HG02938 (cell line): ENCODE results near the gene LINC00632.
"Not testable (repeated sequence)": the region's sequence is repeated elsewhere in the genome, so short reads cannot be mapped to it uniquely, and the experiment has no call there.

Experiments used
- ATAC-seq: cut with Tn5 transposase; IDR thresholded peaks from one replicate; pipeline ENCODE4 v1.9.1; 2021; ENCODE audit warnings: mild to moderate bottlenecking, moderate library complexity; ENCODE audit not compliant: unreplicated experiment

Gene LINC00632

GRCh38 chrX:140709421-140709846, at the start of gene LINC00632:
Gene LINC00632, plus strand, starts transcription at chrX:140709759.
- ATAC-seq = no peak

GRCh38 chrX:140661643-140662042, 47.9 kb upstream of the LINC00632 start:
- ATAC-seq = no peak

- ATAC-seq = no peak
Observed at GRCh38 chrX:140664939-140665338, 44.6 kb upstream of the LINC00632 start.

DNA sequence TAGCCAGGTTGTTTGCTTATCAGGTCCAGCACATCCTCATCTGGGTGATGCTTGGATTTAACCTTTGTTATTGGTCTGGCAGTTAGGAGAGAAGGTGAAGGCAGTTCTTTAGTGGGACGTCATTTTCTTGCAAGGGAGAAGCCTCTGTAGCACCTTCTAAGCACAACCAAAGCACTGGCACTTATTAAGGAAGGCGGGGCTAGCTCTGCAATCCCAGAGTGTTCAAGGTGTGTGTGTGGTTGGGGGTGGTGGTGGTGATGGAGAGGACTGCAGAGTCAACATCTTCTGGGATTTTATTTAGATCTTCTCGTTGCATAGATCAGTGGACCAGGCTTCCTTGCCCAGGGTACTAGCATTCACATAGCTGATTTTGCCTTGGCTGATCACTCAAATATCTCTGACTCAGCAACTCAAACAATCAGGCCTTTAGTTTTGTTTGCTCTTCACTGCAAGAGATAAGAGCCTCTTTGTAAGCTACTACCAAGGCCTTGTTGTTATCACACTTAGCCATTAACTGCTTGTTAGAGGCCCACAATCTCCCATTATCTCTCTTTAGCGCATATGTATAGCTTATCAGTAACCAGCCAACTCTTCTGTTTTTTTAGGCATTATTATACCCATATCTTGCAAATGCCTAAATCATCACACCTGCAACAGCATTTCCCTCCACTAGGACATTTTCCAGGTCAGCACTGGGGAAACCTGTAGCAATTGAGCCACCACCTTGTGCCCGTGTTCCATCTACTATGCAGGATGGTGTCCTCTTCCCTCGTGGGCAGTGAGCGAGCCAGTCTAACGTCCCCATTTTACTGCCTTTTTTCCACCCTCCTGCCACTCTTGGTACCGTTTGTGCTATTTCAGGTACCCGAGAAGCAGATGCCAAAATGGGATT, 36.5 kb upstream of the LINC00632 start:
- ATAC-seq = no peak

- ATAC-seq = no peak
Observed at GRCh38 chrX:140687706-140688105, 21.9 kb upstream of the LINC00632 start.

GRCh38 chrX:140691596-140691995, 18.0 kb upstream of the LINC00632 start:
- ATAC-seq = not testable (repeated sequence)

DNA sequence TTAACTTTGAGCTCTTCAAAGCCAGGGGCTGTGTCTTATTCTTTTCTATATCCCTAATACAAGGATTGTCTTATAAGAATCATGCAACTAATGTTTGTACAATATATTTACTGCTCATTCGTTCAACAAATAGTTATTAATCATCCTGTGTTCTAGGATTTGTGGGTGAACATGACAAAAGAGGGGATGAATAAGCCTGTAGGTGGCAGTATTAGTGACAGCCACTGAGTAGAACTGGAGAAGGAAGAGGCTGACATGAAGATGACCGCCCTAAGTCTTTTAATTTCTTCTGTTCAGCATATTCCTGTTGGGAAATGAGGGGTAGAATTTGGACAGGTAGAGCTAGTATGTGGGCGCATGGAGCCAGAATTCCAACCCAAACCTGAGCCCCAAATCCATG, 11.9 kb upstream of the LINC00632 start:
- no peak for ATAC-seq

- ATAC-seq = no peak
Observed at GRCh38 chrX:140701480-140701879, 8.1 kb upstream of the LINC00632 start.

GRCh38 chrX:140710710-140711109, 1.2 kb downstream of the LINC00632 start:
- ATAC-seq = no peak

DNA sequence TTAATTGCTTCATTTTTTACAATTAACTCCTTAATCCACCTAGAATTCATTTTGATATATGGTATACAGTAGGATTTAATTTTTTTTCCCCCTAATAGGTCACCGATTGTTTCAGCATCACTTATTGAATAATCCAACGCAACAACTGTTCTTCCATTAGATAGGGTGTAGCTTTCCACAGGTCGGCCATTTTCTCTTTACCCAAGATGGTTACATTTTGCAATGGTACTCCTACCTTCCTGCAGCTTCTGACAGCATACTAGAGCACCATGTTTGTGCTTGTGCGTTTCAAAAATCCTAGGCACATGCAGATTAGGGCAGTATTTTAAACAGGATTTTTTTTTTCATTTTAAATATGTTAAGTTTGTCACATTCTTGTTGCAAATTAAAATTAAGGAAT, 2.3 kb downstream of the LINC00632 start:
- ATAC-seq = no peak

GRCh38 chrX:140712413-140713173, 3.0 kb downstream of the LINC00632 start:
- peak; percentile 35 for ATAC-seq

GRCh38 chrX:140713174-140713539, 3.6 kb downstream of the LINC00632 start:
- peak; percentile 87 for ATAC-seq

DNA sequence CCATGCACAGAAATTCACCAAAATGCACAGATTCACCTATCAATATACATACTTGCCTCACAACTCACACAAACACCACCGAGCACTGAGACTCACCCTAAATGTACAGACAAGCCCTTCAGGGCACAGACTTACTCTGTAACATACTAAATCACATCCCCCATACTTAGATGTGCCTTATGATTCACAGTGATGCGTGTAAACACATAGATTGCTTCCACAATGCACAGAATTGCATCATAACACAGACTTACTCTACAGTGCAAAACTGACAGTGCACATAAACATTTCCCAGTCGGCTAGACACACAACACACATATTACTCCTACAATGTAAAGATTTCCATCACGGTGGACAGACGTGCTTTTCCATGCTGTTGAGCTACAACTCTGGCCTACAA, 6.2 kb downstream of the LINC00632 start:
- ATAC-seq = no peak

- no peak for ATAC-seq
Observed at GRCh38 chrX:140723121-140723715, 13.7 kb downstream of the LINC00632 start.

GRCh38 chrX:140724309-140724708, 14.8 kb downstream of the LINC00632 start:
- no peak for ATAC-seq

GRCh38 chrX:140724736-140725135, 15.2 kb downstream of the LINC00632 start:
- ATAC-seq = no peak

DNA sequence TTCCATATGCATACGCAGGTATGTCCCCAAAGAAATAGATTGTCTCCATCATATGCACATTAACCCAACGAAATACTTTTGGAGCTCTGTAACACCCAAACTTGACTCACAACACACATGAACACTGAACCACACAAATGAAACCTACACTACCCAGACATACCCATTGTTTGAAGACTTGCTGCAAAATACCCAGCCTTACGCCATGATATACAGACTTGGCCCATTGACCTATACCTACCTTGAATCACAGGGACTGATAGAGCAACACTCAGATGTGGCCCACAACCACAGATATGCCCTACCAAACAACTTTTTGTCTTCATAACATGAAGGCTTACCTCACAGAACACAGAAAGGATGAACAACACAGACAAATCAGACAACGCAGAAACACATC, 15.9 kb downstream of the LINC00632 start:
- ATAC-seq = no peak

DNA sequence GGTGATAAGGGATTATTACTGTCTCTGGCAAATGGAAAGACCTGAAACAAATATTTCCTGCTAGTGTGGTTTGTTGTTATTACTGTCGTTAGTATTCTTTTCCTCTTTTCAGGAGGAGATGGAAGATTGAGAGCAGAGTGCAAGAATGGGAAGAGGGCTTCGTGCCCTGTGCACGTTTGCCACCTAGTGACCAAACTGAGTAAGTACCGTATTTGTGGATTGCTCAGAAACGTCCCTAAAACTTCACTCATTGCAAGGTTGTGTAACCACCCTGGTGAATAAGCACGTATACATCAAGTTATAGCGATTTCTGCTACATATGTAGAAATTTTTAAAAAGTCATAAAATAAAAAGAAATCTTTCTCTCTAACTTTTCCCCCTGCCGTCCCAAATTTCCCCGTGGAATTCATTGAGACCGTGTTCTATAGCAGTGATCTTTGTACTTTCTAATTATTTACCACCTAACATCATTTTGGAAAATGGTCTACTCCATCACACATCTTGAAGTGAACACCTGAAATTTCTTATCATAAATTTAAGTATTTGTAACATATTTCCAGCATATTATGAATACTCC, 24.3 kb downstream of the LINC00632 start:
- no peak for ATAC-seq

GRCh38 chrX:140744085-140744484, 34.5 kb downstream of the LINC00632 start:
- ATAC-seq = no peak

DNA sequence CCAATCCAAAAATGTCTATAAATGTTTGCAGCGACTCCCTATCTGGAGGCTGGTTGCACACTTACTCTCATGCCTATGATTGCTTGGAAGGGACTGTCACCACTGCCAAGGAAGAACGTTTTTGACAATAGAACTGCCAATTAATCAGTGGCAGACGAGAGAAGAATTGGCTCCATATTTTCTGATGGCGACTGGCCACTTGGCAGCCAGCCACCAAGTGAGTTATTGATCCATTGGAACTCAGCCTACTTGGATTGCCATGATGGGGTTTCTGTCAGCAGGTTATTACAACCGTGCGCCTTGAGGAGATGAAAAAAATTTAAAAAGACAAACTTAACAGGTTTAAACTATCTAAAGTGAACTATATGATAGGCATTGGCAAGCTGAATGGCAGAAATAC, 47.4 kb downstream of the LINC00632 start:
- ATAC-seq = no peak

DNA sequence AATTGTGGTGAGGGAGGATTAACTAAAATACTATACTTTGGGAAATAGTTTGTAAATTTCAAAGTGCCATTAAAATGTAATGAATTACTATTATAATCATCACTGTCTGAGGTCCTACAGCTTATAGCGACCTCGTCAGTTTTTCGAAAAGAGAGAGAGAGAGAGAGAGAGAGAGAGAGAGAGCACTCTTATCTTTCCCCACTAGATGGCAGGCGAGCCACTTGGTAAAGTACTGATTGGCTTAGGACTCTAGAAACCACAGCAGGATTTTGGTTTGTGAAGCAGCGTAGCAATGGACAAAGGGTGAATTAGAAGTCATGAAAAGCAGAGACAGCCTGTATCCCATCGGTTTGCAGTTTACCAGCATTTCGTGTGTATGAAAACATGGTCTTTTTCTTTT, 52.5 kb downstream of the LINC00632 start:
- ATAC-seq = peak; percentile 67
